HG03095 (cell line): ENCODE results near the gene DAGLB.

Experiments
- ATAC-seq: cut with Tn5 transposase; IDR thresholded peaks from one replicate; pipeline ENCODE4 v1.9.1; 2021; ENCODE audit warnings: moderate library complexity; ENCODE audit not compliant: unreplicated experiment

The DAGLB gene

GRCh38 chr7:6433784-6434615 lies 13.8 kb downstream of the DAGLB start:
- ATAC-seq: no peak

- no peak for ATAC-seq
Measured at GRCh38 chr7:6432781-6433180, 15.0 kb downstream of the DAGLB start.

DNA sequence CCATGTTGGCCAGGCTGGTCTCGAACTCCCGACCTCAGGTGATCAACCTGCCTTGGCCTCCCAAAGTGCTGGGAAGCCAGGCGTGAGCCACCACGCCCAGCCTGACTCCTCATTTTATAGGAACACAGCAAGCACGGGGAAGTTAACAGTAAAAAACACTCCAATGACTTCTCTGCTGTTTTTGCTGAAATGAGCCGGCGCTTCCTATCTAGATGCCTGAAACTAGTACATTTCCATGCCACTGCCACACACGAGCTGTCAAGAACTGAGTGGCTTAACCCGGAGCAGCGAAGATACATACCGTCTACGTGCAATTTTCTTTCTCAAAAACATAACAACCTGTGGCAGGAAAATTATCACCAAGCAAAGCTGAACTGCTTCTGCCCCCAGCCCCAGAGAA lies 16.8 kb downstream of the DAGLB start:
- no peak for ATAC-seq

DNA sequence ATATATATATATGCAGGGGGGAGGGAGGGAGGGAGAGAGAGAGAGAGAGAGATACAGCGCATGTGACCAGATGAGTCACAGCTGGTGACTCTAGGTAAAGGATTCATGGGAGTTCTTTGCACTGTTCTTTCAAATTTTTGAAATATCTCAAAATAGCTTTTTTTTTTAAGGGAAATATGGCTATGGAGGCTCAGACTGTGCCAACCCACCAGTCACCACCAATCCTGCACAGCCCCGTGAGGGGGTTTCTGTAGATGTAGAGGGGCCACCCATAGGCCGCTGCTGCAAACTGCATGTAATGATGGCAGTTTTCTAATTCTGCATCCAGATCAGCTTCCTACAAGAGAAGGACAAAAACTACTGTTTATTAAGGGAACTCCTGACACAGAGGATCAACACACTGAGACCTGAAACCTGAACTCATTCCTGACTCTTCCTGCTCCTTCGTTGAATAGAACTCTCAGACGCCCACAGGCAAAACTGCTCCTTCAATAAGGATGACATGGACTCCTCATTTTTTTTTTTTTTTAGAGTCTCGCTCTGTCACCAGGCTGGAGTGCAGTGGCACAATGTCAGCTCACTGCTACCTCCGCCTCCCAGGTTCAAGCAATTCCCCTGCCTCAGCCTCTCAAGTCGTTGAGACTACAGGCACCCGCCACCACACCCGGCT lies 17.3 kb downstream of the DAGLB start:
- no peak for ATAC-seq

DNA sequence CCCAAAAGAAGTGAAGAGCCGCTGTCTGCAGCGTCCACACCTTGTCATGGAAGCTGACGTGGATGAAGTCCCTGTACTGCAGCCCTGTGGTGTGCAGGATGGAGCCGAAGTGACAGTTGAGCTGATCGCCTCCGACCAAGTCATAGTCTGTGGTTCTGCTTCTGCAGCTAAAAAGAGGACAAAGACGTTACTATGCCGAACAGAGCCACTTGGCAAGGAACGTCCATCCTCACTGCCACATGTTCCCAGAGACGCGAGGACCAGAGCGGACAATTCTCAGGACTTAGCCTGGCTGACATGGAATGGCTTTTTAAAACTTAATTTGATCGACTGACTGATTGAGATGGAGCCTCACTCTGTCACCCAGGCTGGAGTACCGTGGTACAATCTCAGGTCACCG lies 21.8 kb downstream of the DAGLB start:
- ATAC-seq: no peak

DNA sequence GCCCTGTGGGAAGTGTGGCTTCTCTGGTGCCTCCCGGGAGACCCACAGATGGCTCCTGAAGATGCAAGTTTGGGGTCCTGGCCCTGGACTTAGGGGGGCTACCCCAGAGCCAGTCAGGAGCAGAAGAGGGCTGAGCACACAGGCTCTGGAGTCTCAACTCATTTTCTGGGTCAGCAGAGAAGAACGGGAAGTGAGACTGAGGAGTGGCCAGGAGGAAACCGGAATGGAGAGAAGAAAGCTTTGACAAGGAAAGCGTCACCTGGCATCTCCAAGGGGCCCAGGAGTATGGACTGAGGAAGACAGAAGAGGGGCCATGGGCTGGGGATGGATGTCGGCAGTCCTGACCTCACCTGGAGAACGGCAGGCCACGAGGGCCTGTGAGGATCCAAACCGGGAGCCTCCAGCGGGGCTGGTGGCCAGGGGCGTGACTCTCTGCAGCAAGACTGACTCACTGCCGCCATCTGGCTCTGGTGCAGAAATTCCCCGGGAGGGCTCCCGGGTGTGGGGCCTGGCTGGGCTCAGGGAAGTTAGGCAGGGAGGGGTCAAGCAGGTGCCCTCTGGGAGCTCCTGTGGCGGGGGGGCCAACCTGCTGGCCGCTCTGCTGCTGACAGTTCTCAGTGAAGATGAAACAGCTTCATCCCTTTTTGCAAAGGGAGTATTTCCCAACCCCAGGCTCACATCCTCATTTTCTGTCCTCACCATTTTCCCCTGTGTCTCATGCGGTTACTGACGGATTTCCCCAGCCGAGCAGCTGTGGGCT lies 23.6 kb downstream of the DAGLB start:
- no peak for ATAC-seq

DNA sequence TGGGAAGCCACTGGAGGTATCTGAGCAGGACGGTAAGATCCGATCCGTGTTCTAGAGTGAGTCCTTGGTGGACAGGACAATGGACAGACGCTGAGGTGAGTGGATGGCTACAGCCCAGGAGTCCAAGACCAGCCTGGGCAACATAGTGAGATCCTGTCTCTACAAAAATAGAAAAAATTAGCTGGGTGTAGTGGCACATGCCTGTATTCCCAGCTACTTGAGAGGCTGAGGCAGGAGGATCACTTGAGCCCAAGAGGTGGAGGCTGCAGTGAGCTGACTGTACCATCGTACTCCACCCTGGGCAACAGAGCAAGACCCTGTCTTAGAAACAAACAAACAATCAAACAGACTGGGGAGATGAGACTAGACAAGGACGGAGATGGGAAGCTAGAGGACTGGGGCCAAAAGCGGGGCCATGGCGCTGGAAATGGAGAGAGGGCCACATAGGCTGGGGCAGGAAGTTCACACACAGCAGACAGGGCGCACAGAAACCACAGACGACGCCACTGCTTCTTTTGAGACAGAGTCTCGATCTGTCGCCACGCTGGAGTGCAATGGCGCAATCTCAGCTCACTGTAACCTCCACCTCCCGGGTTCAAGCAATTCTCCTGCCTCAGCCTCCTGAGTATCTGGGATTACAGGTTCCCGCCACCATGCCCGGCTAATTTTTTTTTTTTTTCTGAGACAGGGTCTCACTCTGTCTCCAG lies 24.7 kb downstream of the DAGLB start:
- no peak for ATAC-seq

DNA sequence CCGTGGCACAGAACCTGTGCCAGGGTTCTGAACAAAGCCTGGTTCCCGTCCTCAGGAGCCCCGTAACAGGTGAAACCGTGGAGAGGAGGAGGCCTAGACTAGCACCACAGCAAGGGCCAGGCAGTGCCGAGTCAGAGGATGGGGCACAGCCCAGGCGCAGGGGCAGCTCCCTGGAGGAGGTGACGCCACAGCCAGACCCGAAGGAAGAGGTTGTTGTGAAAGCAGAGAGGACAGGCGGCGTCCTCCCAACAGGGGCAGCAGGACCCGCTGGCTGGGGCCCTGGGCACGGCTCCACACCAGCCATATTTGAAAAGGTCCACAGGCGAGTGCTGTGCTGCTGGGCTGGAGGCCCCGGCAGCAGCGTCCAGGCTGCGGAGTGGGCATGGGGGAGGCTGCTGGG lies 25.7 kb downstream of the DAGLB start:
- ATAC-seq: no peak

DNA sequence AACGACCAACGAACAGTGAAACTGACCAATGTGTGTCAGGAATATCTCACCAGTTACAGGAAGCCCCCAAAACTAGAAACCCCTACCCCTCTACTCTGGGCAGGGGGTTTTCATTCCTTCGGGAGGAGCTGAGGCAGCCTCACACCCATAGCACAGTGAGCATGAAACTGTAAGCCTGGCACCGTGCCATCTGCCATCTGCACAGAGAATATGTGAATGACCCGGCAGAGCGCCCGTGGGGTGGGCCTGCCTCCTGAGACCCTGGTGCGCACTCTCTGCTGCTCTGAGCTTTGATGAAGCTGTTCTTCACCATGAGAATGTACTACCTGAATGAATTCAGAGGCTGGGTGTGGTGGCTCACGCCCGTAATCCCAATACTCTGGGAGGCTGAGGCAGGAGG lies 27.1 kb downstream of the DAGLB start:
- ATAC-seq: no peak

DNA sequence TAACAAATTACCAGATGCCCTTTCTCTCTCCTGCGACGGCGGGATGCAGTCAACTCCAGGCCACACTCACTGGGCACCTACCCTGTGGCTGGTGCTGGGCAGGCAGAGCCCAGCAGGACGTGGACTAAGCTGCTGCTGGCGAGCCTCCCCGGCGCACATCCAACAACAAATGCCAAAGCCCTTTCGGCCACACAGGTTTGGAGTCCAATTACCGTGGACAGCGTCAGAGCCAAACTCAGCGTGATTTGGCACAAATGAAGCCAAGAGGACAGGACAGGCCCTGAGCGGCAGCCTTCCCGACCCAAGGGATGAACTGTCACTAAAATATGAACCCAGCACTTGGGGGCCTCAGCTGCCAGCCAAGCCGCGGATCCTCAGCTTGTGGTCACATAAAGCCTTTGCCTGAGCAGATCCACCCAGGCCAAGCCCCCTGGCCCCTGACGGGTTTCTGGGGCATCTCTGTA lies 28.4 kb downstream of the DAGLB start:
- ATAC-seq: no peak

DNA sequence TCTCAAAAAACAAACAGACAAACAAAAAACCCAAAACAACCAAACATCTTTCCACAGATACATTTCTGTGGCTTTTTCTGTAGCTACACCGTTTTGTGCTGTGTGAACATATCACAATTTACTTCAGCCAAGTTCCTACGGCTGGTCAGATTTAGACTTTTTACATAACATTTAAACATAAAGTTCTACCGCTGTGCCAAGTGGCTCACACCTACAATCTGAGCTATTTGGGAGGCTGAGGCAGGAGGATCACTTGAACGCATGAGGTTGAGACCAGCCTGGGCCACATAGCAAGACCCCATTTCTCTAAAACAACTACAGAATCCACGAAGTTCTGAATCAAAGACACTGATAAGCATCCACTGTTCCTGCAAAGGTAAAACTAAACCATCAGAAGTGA lies 30.3 kb downstream of the DAGLB start:
- ATAC-seq: no peak

GRCh38 chr7:6416516-6417145 lies 31.1 kb downstream of the DAGLB start:
- ATAC-seq: no peak

GRCh38 chr7:6413637-6414036 lies 34.1 kb downstream of the DAGLB start:
- ATAC-seq: no peak

- ATAC-seq: no peak
Measured at GRCh38 chr7:6409944-6410693, 37.6 kb downstream of the DAGLB start.

GRCh38 chr7:6409091-6409490 lies 38.7 kb downstream of the DAGLB start:
- ATAC-seq: no peak

DNA sequence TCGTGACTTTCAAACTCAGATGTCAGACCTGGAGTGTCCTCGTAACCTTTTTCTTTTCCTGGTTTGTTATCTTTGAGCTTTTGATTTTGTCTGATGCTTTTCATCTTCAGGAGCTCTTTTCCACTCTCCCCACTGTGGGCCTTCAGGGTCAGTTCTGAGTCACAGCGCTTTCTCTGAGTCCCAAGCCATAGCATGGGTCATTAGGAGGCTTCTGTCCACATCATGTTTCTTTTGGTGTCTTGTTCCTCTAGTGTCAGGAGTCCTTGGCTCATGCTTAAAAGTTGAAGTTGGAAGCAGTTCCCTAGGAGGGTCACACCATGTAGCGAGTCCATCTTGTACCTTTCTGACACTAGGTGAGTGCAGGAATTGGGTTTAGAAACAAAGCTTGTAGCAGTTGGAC lies 40.3 kb downstream of the DAGLB start:
- no peak for ATAC-seq

DNA sequence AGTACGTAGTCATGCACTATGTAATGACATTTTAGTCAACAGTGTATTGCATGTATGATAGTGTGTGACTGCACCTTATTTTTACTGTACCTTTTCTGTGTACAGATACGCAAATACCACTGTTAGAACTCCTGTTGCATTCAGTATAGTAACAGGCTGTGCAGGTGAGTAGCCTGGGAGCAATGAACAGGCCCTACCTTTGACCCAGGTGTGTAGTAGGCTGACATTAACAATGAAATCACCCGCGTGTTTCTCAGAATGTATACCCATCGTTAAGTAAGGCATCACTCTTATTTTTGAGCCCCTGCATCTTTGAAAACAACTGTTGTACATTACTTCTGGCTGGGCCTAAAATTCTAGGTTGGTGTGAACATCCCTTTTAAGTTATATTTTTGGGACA lies 41.6 kb downstream of the DAGLB start:
- no peak for ATAC-seq

- ATAC-seq: no peak
Measured at GRCh38 chr7:6403907-6404306, 43.8 kb downstream of the DAGLB start.

DNA sequence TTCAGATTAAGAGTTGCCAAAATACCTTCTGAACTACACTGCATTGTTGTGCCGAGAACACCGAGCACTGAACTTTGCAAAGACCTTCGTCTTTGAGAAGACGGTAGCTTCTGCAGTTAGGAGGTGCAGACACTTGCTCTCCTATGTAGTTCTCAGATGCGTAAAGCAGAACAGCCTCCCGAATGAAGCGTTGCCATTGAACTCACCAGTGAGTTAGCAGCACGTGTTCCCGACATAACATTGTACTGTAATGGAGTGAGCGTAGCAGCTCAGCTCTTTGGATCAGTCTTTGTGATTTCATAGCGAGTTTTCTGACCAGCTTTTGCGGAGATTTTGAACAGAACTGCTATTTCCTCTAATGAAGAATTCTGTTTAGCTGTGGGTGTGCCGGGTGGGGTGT lies 45.0 kb downstream of the DAGLB start:
- ATAC-seq: no peak

DNA sequence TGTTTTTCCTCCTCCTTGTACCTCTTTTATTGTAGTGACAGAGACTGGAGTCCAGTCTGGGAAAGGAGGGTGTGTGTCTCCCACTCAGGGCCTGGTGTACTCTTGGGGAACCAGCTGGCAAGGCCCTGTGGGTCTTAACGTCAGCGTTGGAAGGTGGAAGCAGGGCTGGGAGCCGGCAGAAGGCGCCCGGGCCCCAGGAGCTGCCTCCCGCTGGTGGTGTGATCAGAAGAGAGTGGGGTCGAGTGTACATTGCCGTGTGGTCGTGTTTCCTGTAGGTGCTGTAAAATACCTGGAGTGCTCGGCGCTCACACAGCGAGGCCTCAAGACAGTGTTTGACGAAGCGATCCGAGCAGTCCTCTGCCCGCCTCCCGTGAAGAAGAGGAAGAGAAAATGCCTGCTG lies 45.7 kb downstream of the DAGLB start:
- ATAC-seq: no peak
